NCI-H1694 treated with DMSO at 0.1 percent for 48 hours (cell line): Measurements from ENCODE around the gene DNASE2.
A peak's percentile ranks its signal among the peaks of the same experiment; 100 is the strongest.

ENCODE experiments used
- DNase-seq: peaks from one replicate; lab custom pipeline; 2025; lab: John Stamatoyannopoulos, UW

The DNASE2 gene

DNA sequence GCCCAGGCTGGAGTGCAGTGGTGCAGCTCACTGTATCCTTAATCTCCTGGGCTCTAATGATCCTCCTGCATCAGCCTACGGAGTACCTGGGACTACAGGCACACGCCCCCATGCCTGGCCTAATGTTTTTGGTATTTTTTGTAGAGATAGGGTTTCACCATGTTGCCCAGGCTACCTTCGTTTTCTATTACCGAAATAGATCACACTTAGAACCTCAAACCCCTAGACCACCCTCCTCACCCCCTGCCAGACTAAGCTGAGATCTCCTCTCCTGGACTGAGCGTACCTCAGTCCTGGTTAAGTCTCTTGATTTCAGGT is 5.4 kb upstream of the DNASE2 start:
- DNase-seq, result no peak

DNA sequence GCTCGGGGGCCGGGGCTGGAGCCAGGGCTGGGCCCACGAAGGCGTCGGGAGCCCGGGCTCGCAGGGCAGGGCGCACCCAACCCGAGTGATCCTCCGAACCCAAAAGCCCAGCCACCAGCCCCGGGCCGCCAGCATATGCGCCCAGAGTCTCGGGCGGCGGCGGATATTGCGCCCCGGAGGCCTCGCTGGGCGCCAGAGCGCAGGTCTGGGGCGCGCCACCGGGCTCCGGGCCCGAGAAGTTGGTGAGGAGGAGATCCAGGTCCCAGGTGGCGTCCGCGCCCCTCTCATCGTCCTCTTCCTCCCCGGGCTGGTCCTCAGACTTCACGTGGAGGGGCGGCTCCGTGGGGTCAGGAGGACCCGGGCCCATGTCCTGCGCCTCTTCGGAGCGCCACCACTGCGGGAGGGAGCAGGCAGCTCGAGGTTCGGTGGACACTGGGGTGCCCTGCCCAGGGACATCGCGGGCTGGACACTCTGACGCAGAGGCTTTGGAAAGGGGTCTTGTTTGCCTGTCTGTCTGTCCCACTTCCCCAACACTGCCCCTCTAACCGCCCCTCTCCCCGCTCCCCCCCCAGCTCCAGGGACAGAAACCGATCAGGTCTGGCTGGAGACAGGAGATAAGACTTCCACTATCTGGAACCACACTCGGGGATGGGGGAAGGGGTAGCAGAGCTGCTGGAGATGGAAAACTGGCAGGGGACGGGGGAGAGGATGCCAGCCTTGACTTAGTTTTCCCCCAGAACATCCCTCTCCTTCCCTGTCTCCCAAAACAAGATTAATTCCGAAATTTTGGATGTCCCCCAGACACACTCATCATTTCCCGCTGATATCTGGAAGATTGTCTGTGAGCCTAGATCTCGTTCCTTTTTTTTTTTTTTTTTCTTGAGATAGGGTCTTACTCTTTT is 4.8 kb upstream of the DNASE2 start:
- no peak for DNase-seq

DNA sequence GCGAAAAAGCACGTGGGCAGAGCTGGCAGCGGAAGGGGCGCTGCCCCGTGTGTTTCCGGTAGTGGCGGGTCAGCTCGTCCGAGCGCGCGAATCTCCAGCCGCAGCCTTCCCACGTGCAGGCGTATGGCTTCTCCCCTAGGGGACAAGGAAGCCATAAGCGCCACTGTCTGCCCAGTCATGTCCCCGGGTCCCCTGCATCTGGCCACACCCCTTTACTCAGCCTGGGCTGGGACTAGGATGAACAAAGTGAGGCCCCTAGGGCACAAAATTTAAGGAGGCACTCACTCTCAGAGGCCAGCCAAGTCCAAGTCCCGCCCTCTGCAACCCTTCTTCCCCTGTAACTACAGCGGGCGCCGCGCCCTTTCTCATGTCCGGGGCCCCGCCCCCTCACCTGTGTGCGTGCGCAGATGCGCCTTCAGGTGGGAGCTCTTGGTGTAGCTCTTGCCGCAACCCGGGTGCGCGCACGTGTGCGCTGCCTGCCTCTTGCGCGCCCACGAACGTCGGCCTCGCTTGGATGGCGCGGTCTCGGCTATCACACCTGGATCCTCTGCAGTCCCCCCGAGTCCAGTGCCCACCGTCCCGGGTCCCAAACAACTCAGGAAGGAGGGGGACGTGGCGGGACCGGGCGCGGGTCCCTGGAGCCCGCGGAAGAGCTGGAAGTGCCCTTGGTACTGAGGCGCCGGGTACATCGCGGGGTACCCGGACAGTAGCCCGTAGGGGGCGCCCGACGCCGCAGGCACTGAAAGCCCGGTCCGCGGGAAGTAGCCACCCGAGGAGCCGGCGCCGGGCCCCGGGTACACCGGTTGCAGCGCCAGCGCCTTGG is 3.9 kb upstream of the DNASE2 start:
- DNase-seq, result peak; percentile 52

DNA sequence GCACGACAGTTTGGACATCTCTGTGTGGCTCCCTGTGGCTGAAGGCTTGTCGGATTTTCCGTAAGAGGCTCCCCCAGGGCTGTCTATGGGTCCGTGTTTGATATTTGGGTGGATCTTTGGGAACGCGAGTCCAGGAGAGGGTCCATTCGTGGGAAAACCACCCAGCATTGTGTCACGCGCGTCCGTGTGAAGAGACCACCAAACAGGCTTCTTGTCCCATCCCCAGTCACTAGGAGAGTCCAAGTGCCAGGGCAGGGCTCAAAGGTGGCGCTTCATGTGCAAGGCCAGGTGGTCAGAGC is 3.3 kb upstream of the DNASE2 start:
- DNase-seq, result no peak

DNA sequence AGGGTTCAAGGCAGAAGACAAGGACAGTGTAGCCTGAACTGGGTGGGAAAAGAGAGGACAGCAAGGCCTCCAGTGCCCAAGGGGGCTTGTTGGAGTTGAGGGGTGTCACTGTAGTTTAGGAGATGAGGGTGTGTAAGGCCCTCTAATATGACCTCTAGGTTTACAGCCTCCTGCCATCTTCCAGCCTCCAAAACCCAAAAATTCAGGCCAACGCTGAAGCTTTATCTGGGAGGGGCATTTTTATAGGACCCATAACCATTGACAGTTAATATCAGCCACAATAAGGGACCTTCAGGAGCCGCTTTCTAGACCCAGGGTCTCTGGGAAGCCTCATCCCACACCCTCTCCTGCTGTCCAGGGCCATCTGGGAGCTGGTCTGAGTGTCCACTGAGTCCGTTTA is 3.0 kb upstream of the DNASE2 start:
- DNase-seq, result no peak

DNA sequence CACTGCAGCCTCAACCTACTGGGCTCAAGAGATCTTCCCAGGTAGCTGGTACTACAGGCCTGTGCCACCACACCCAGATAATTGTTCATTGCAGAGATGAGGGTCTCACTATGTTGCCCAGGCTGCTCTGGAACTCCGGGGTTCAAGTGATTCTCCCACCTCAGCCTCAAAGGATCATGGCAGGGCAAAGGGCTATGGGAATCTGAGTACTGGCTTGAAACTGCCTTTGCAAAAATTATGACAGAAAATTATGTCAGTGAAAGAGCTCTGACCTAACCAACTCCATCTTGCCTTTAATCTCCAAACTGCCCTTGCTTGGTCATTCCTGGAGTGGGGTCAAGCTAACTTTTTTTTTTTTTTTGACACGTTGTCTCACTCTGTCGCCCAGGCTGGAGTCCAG is 1.3 kb upstream of the DNASE2 start:
- no peak for DNase-seq

DNA sequence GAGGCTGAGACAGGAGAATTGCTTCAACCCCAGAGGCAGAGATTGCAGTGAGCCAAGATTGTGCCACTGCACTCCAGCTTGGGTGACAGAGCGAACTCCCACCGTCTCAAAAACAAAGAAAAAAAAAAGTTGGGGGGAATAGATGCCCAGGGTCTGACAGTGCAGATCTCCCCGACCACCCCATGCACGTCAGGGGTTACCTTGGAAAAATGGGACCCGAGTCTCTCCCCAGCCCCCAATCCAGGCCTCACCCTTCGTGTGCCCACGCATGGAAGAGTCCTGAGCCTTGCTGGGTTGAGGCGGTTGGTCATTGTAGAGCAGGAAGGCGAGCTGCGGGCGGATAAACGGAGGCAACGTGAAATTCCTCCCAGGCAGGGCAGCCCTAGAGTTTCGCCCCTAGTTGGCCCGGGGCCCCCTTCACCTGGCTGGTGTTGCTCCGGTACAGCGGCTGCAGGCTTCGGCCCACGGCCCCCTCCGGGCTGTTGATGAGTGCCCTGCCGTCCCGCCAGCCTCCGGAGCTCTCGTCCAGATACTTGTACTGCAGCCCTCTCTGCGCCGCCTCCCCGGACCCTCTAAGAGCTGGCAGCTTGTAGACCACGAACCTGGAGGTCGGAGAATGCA is 588 bp downstream of the DNASE2 start:
- DNase-seq, result no peak

DNA sequence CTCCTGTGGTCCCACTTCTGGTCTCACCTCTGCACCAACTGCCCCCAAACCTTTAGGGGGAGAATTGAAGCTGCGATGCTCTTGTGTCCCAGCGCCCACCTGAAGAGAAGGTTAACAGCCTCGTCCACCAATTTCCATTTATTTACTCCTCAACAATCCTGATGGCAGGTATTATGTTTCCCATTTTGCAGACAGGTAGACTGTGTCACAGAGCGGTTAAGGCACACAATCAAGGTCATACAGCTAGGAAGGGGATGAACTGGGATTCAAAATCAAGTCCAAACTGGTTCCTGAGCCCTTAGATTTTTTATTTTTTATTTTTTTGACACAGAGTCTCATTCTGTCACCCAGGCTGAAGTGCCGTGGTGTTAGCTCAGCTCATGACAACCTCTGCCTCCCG is 6.2 kb downstream of the DNASE2 start:
- DNase-seq, result no peak

DNA sequence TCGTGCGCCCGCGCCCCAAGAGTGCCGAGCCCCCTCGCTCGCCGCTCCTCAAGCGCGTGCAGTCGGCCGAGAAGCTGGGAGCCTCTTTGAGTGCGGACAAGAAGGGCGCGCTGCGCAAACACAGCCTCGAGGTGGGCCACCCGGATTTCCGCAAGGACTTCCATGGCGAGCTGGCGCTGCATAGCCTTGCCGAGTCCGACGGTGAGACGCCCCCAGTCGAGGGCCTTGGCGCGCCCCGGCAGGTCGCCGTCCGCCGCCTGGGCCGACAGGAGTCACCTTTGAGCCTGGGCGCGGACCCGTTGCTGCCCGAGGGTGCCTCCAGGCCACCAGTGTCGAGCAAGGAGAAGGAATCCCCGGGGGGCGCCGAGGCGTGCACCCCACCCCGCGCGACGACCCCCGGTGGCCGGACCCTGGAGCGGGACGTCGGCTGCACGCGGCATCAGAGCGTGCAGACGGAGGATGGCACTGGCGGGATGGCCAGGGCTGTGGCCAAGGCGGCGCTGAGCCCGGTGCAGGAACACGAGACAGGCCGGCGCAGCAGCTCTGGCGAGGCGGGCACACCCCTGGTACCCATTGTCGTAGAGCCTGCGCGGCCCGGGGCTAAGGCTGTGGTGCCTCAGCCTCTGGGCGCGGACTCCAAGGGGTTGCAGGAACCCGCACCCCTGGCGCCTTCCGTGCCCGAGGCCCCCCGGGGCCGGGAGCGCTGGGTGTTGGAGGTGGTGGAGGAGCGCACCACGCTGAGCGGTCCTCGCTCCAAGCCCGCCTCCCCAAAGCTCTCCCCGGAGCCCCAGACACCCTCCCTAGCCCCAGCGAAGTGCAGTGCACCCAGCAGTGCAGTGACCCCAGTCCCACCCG is 7.1 kb downstream of the DNASE2 start:
- no peak for DNase-seq

DNA sequence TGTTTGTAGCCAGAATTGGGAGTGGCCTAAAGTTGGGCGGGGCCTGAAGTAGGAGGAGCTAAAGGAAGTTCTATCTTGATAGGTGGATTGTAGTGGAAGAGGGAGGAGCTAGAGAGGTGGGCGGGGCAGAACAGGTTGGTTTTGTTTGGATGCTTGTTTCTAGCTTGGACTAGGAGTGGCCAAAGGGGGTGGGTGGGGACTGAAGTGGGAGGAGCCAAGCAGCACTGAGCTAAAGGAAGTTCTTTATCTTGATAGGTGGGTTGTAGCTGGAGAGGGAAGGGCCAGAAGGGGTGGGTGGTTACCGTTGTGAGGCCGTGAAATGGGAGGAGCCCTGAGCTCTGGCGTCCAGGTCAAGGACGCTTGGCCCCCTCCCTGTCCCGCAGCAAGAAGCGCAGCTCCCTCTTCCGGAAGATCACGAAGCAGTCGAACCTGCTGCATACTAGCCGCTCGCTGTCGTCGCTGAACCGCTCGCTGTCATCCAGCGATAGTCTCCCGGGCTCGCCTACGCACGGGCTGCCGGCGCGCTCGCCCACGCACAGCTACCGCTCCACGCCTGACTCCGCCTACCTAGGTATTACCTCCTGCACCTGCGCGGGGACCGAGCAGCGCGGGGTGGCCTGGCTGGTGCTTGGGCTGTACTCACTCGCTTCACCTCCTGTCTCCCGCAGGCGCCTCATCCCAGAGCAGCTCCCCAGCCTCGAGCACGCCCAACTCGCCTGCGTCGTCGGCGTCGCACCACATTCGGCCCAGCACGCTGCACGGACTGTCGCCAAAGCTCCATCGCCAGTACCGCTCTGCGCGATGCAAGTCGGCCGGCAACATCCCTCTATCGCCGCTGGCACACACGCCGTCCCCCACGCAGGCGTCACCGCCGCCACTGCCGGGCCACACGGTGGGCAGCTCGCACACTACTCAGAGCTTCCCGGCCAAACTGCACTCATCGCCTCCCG is 8.0 kb downstream of the DNASE2 start:
- DNase-seq, result no peak

DNA sequence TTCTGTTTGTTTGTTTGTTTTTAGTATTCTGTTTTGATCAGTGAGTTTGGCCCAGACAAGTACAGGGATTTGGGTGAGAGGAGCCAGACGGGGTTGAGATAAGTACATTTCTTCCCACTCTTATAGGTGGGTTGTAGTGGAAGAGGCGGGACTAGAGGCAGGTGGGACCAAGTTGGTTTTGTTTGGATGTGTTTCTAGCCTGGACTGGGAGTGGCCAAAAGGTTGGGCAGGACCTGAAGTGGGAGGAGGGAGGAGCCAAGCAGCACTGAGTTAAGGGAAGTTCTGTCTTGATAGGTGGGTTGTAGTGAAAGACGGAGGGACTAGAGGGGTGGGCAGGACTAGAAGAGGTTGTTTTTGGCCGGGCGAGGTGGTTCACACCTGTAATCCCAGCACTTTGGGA is 9.0 kb downstream of the DNASE2 start:
- no peak for DNase-seq

DNA sequence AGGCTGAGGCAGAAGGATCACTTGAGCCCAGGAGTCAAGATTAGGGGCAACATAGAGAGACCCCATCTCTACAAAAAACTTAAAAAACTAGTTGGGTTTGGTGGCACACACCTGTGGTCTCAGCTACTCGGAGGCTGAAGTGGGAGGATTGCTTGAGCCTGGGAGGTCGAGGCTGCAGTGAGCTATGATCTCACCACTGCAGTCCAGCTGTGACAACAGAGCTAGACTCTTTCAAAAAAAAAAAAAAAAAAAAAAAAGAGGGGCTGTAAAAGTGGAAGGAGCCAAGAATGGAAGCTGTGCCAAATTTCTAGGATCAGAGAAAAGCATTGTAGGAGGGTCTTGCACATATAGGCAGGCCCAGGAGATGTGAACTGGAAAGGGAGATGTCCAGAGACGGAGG is 9.6 kb downstream of the DNASE2 start:
- DNase-seq, result no peak

DNA sequence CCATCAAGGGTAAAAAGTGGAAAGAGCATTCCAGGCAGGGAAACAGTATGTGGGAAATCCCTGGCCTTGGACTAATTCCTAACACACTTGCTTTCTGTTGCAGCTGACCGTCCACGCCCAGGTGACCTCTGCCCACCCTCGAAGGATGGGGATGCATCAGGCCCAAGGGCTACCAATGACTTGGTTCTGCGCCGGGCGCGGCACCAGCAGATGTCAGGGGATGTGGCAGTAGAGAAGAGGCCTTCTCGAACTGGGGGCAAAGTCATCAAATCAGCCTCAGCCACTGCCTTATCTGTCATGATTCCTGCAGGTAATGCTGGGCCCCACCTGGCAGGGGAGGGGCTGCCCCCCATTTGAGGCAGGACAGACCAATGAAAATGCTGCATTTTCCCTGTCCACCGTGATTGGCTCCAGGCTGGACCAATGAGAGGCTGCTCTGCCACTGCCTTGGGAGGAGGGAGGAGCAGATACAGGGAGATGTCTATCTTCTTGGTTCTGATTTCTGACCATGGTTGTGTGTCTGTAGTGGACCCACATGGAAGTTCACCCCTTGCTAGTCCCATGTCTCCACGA is 12.6 kb downstream of the DNASE2 start:
- DNase-seq, result no peak

DNA sequence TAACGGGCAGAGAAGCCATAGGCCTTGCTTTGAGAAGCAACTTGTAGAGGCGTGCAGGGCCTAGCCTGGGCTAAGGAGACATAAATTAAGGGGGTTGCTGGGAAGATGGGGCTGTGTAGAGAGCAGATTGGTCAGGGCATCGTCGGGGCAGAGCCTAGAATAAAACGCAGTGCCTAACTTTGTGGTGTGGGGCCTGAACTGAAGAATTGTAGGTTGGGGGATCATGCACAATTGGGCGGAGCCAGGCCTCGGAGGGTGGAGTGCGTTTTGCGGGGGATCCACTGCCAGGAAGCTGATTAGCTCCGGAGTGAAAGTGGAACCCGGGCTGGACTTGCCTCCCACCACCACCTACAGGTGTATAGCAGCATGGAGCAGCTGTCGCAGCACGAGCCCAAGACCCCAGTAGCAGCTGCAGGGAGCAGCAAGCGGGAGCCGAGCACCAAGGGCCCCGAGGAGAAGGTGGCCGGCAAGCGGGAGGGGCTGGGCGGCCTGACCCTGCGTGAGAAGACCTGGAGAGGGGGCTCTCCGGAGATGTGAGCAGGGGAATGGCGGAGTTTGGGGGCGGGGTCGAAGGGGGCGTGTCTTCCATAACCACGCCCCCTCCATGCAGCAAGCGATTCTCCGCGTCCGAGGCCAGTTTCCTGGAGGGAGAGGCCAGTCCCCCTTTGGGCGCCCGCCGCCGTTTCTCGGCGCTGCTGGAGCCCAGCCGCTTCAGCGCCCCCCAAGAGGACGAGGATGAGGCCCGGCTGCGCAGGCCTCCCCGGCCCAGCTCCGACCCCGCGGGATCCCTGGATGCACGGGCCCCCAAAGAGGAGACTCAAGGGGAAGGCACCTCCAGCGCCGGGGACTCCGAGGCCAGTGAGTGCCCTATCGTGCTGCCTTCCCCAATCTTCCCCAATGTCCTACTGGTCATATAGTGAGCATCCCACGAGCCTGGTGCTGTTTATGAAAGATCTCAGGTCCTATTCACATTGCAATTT is 13.8 kb downstream of the DNASE2 start:
- DNase-seq, result no peak

DNA sequence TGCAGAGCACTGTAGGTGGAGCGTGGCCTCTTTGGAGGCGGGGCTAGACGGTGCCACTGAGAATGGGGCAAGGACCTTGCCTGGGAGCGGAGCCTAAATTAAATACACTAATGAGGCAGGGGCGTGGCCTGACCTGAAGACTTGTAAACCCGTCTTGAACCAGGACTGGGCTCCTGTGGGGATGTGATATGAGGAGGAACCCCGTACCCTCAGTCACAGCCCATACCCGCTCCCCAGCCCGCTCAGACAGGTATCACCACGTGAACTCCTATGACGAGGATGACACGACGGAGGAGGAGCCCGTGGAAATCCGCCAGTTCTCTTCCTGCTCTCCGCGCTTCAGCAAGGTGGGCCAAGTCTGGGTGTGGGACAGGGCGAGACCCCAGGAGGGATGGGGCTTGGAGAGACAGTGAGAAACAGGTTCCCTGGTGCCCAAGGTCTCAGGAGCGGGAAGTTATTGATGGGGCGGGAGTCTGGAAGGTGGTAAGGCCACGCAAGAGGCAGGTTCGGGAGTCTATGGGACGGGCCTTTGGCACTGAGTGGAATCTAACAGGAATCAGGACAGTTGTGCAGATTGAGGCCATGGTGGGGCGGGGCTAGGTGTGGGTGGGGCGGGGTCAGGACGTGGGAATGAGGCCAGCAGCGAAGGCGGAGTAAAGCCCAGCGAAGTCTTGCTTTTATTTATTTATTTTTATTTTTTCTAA is 14.7 kb downstream of the DNASE2 start:
- no peak for DNase-seq

DNA sequence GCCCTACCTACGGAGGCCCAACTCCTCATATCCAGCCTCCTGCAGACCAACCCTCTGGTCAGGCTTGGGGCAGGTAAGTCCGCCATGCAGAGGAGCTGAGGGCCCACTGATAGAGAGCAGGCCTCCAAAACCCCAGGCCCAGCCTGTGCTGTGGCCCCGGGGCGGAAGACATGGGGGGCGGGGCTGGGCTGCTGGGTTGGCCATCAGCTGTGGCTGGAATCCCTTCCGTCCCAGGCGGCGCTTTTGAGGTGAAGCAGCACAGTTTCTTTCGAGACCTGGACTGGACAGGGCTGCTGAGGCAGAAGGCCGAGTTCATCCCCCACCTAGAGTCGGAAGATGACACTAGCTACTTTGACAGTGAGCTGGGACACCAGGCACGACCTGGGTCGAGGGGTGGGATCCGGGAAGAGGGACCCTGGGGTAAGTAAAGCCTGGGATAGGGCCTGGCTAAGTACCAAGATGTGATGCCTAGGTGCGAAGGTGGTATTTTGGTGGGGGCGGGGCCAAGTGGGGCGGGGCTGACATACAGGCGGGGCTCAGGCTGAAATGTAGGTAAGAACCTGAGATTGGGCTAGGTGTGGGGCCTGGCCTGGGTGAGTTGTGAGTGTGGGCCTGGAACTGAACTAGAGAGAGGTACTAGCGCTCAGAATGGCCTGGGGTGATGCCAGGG is 15.4 kb downstream of the DNASE2 start:
- DNase-seq, result no peak

DNA sequence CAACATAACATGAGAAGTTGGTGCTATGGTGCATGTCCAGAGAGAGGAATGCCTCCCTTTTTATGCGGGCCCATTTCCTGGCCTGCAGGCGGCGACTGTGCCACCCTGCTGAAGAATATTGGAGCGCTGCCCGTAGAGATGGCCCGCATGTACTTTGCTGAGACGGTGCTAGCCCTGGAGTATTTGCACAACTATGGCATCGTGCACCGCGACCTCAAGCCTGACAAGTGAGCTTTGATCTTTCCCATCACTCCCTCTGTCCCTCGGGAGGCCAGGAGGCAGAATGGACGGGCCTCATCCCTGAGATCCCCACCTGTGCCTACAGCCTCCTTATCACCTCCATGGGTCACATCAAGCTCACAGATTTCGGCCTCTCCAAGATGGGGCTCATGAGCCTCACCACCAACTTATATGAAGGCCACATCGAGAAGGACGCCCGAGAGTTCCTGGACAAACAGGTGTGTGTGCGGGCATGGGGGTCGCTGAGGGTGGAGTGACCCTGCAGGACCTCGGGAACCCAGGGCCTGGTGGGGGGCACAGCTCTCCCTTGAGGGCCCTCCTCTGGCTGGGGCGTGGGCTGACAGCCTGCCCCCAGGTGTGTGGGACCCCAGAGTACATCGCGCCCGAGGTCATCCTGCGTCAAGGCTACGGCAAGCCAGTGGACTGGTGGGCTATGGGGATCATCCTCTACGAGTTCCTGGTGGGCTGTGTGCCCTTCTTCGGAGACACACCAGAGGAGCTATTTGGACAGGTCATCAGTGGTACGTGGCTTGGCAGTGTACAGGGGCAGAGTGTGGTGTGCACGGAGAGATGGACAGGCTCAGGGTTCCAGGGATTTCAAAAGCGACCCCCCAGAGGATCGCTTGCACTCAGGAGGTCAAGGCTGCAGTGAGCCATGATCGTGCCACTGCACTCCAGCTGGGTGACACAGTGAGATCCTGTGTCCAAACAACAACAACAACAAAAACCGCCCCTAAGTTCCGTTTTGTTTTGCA is 16.2 kb downstream of the DNASE2 start:
- no peak for DNase-seq
